Ovary (tissue), 9 donors: ENCODE data around the gene TMEM50B. TPM values are rescaled to one million over a fixed set of nuclear protein-coding genes. Genes with fewer than 3 reads are reported as not detected.

Source experiments
- polyA plus RNA-seq, 2 donors: library from polyadenylated mRNA; stranded (reverse); fragments of 200-250 nt in 1 of 2; fragments of 350-450 nt in 1 of 2; fragmentation: Illumina TruSeq in 1 of 2; extraction: RNeasy Lipid Tissue Mini Kit (QIAGEN cat#74804) in 1 of 2; gene quantifications; one replicate each; pipeline ENCODE4 v1.2.3, GENCODE V29; 2013 to 2014
- total RNA-seq, 7 donors: library from RNA; depleted of rRNA in 2 of 7; stranded (reverse); fragments of >200 nt in 2 of 7; fragmentation: NEBNext Ultra II Directional in 3 of 7; extraction: Animal tissue kit (Norgen Biotek cat#: 25700) in 3 of 7; gene quantifications; one replicate each; pipeline versions ENCODE4 v1.1.0 to v1.2.4, GENCODE V29; 2016 to 2023
- donor health status: DM: no; HTN: no; CAD: no; lungs with moderate emphysema.
- donor health status: DM: no; HTN: no; CAD: no.
- donor health status: Bipolar disorder and iron deficiency.
- donor health status: DM: yes; HTN: yes; CAD: no.
- donor health status: DM: no; HTN: no; CAD: no.
- donor health status: DM: yes; HTN: yes; CAD: no.

Gene TMEM50B
- total and polyA plus RNA-seq, 9 donors: 50.1 to 122 (median 75.4) TPM

Other genes with a start within 250 kb of the TMEM50B start
- gene IL10RB, start 213.6 kb downstream of the TMEM50B start, total RNA-seq: 10 to 100 TPM; 18.1 to 25.5 (median 23.8) TPM
- gene IL10RB, start 213.6 kb downstream of the TMEM50B start, polyA plus RNA-seq: 10 to 100 TPM; 31.5 to 31.7 TPM
- 10 to 100 TPM; 20.6 to 47.9 (median 35.1) TPM for gene IFNAR1, start 155.0 kb downstream of the TMEM50B start, total RNA-seq
- 10 to 100 TPM; 26.4 to 31.2 TPM for gene IFNAR1, start 155.0 kb downstream of the TMEM50B start, polyA plus RNA-seq
- gene IFNGR2, start 76.6 kb downstream of the TMEM50B start, total RNA-seq: 10 to 100 TPM; 39.6 to 54.5 (median 46.7) TPM
- 100 to 1,000 TPM in 1 of 2 donors, 10 to 100 TPM in 1; 43.7 to 125 TPM for gene IFNGR2, start 76.6 kb downstream of the TMEM50B start, polyA plus RNA-seq
- gene DNAJC28, start 11.7 kb upstream of the TMEM50B start, total RNA-seq: 1 to 10 TPM in 4 of 7 donors, under 1 TPM in 3; 0.34 to 1.7 (median 1.2) TPM
- gene DNAJC28, start 11.7 kb upstream of the TMEM50B start, polyA plus RNA-seq: 1 to 10 TPM in 1 of 2 donors, under 1 TPM in 1; 0.62 to 2.6 TPM
- gene GART, start 62.1 kb upstream of the TMEM50B start, total RNA-seq: 10 to 100 TPM; 41.0 to 84.4 (median 51.9) TPM
- 10 to 100 TPM; 17.5 to 57.5 TPM for gene GART, start 62.1 kb upstream of the TMEM50B start, polyA plus RNA-seq
- 100 to 1,000 TPM; 216 to 351 (median 271) TPM for gene SON, start 63.1 kb upstream of the TMEM50B start, total RNA-seq
- 100 to 1,000 TPM; 107 to 263 TPM for gene SON, start 63.1 kb upstream of the TMEM50B start, polyA plus RNA-seq
- 10 to 100 TPM in 4 of 7 donors, 1 to 10 TPM in 3; 5.1 to 14.1 (median 10.3) TPM for gene DONSON, start 108.7 kb upstream of the TMEM50B start, total RNA-seq
- gene DONSON, start 108.7 kb upstream of the TMEM50B start, polyA plus RNA-seq: 10 to 100 TPM in 1 of 2 donors, 1 to 10 TPM in 1; 9.1 to 12.1 TPM
- gene CRYZL1, start 161.8 kb upstream of the TMEM50B start, total RNA-seq: 10 to 100 TPM; 27.2 to 59.6 (median 45.9) TPM
- 10 to 100 TPM; 27.0 to 59.5 TPM for gene CRYZL1, start 161.8 kb upstream of the TMEM50B start, polyA plus RNA-seq
- gene ITSN1, start 162.5 kb upstream of the TMEM50B start, total RNA-seq: 10 to 100 TPM; 28.3 to 51.9 (median 36.4) TPM
- 10 to 100 TPM; 22.6 to 61.3 TPM for gene ITSN1, start 162.5 kb upstream of the TMEM50B start, polyA plus RNA-seq